Neutrophil (primary cell): ENCODE results near the gene KCND2.

Experiments
- H3K27ac ChIP-seq: fragments of 200-600 bp; sonication (generic); 2 replicates; pipeline ENCODE4 v1.5.1; 2016; ENCODE audit warnings: mild to moderate bottlenecking, moderate library complexity
- H3K27me3 ChIP-seq: fragments of 200-600 bp; sonication (generic); 2 replicates; pipeline ENCODE4 v1.6.0; 2016; ENCODE audit warnings: mild to moderate bottlenecking
- H3K36me3 ChIP-seq: fragments of 200-600 bp; sonication (generic); 2 replicates; pipeline ENCODE4 v1.5.1; 2017
- H3K4me1 ChIP-seq, 2 experiments: fragments of 200-600 bp in 1 of 2; sonication (generic) in 1 of 2; 1 replicate in 1 of 2; 2 replicates in 1 of 2; pipeline versions ENCODE4 v1.5.1 to v1.6.1; 2013 to 2016; ENCODE audit warnings: low read depth in 1 of 2, low read length in 1 of 2, mild to moderate bottlenecking in 1 of 2, moderate library complexity in 1 of 2; ENCODE audit not compliant: control insufficient read depth in 1 of 2, insufficient read depth in 1 of 2
- H3K4me3 ChIP-seq, 2 experiments: fragments of 200-600 bp in 1 of 2; sonication (generic) in 1 of 2; 1 replicate in 1 of 2; 2 replicates in 1 of 2; pipeline ENCODE4 v1.5.1; 2013 to 2016; ENCODE audit warnings: low read depth in 1 of 2, low read length in 1 of 2, mild to moderate bottlenecking in 1 of 2, moderate library complexity in 1 of 2
- H3K9me3 ChIP-seq: fragments of 200-600 bp; sonication (generic); 2 replicates; pipeline ENCODE4 v1.5.1; 2016
- CTCF ChIP-seq: fragments of 200-600 bp; sonication (generic); IDR thresholded peaks from 2 replicates; pipeline ENCODE4 v1.5.1; 2016; ENCODE audit warnings: antibody characterized with exemption

Gene KCND2

GRCh38 chr7:120486164-120486563 is 213.2 kb downstream of the KCND2 start:
- Histone ChIP-seq H3K4me1 (no peaks in the 10 kb centered on the region), H3K4me3 (no peak overlapping the region), H3K9me3 (no peaks in the 10 kb centered on the region), H3K36me3 (no peaks in the 10 kb centered on the region), H3K27ac (no peak overlapping the region), H3K27me3 (no peaks in the 10 kb centered on the region)
- no peak for TF ChIP-seq CTCF

- Histone ChIP-seq H3K4me1 (no peaks in the 10 kb centered on the region), H3K27ac (no peak overlapping the region), H3K27me3 (no peaks in the 10 kb centered on the region), H3K4me3 (no peak overlapping the region), H3K9me3 (no peaks in the 10 kb centered on the region), H3K36me3 (no peaks in the 10 kb centered on the region)
- TF ChIP-seq CTCF = no peak
These were observed 229.2 kb downstream of the KCND2 start for GRCh38 chr7:120502132-120502531.

GRCh38 chr7:120502825-120503224 is 229.8 kb downstream of the KCND2 start:
- Histone ChIP-seq H3K27me3 (no peaks in the 10 kb centered on the region), H3K36me3 (no peaks in the 10 kb centered on the region), H3K9me3 (no peaks in the 10 kb centered on the region), H3K4me3 (no peak overlapping the region), H3K4me1 (no peaks in the 10 kb centered on the region), H3K27ac (no peak overlapping the region)
- TF ChIP-seq CTCF = no peak

- no peaks in the 10 kb centered on the region for H3K4me1 ChIP-seq
- H3K27ac ChIP-seq = no peak overlapping the region
- H3K9me3 ChIP-seq = no peaks in the 10 kb centered on the region
- TF ChIP-seq CTCF = no peak
- H3K4me3 ChIP-seq = no peak overlapping the region
- no peaks in the 10 kb centered on the region for H3K36me3 ChIP-seq
- H3K27me3 ChIP-seq = no peaks in the 10 kb centered on the region
These were observed 231.4 kb downstream of the KCND2 start for GRCh38 chr7:120504386-120504785.

GRCh38 chr7:120505770-120506169 is 232.8 kb downstream of the KCND2 start:
- no peaks in the 10 kb centered on the region for H3K36me3 ChIP-seq
- H3K27ac ChIP-seq = no peak overlapping the region
- H3K9me3 ChIP-seq = no peaks in the 10 kb centered on the region
- H3K27me3 ChIP-seq = no peaks in the 10 kb centered on the region
- H3K4me3 ChIP-seq = no peak overlapping the region
- no peak for TF ChIP-seq CTCF
- no peaks in the 10 kb centered on the region for H3K4me1 ChIP-seq

- H3K4me3 ChIP-seq = no peak overlapping the region
- H3K27ac ChIP-seq = no peak overlapping the region
- H3K27me3 ChIP-seq = no peaks in the 10 kb centered on the region
- H3K9me3 ChIP-seq = no peaks in the 10 kb centered on the region
- H3K36me3 ChIP-seq = no peaks in the 10 kb centered on the region
- no peak for TF ChIP-seq CTCF
- no peaks in the 10 kb centered on the region for H3K4me1 ChIP-seq
These were observed 239.7 kb downstream of the KCND2 start for GRCh38 chr7:120512701-120513100.
